Measurements from ENCODE around the gene CSDE1. TPM values are rescaled to one million over a fixed set of nuclear protein-coding genes. Genes with fewer than 3 reads are reported as not detected.

The CSDE1 gene
- polyA plus RNA-seq, 1 of the 3 experiments (the other 2 are of a cell fraction): 151 TPM

Small RNAs within 50 kb of the gene (small RNA-seq; reads per million reads assigned to genes)
- gene RN7SL432P: 0 reads per million in 7 experiments
- gene RNY1P13: 0 reads per million in 7 experiments

Other genes with a start within 250 kb of the CSDE1 start
- gene TRIM33, start 246.8 kb downstream of the CSDE1 start, polyA plus RNA-seq (2012; rRNA removed): 6.3 and 9.1 TPM in 2 replicates
- 16.1 and 19.6 TPM in 2 replicates for gene BCAS2, start 176.4 kb downstream of the CSDE1 start, polyA plus RNA-seq (2012; rRNA removed)
- gene DENND2C, start 87.9 kb downstream of the CSDE1 start, polyA plus RNA-seq (2012; rRNA removed): 0.02 and 0.03 TPM in 2 replicates
- not detected in 2 replicates for gene AMPD1, start 62.4 kb downstream of the CSDE1 start, polyA plus RNA-seq (2012; rRNA removed)
- 15.9 and 23.3 TPM in 2 replicates for gene NRAS, start 41.2 kb downstream of the CSDE1 start, polyA plus RNA-seq (2012; rRNA removed)
- 29.8 and 41.1 TPM in 2 replicates for gene SIKE1, start 22.7 kb upstream of the CSDE1 start, polyA plus RNA-seq (2012; rRNA removed)
- gene SYCP1, start 96.9 kb upstream of the CSDE1 start, polyA plus RNA-seq (2012; rRNA removed): not detected in 2 replicates

Measured in SK-N-SH (cell line).